HUDEP-2 (cell line): Measurements from ENCODE around the gene AVPR2.

ENCODE experiments used
- DNase-seq, 76 experiments: peaks; one replicate each; lab custom pipeline; 2025; ENCODE audit not compliant: unreplicated experiment in 76 of 76; lab: John Stamatoyannopoulos, UW

Gene AVPR2

DNA sequence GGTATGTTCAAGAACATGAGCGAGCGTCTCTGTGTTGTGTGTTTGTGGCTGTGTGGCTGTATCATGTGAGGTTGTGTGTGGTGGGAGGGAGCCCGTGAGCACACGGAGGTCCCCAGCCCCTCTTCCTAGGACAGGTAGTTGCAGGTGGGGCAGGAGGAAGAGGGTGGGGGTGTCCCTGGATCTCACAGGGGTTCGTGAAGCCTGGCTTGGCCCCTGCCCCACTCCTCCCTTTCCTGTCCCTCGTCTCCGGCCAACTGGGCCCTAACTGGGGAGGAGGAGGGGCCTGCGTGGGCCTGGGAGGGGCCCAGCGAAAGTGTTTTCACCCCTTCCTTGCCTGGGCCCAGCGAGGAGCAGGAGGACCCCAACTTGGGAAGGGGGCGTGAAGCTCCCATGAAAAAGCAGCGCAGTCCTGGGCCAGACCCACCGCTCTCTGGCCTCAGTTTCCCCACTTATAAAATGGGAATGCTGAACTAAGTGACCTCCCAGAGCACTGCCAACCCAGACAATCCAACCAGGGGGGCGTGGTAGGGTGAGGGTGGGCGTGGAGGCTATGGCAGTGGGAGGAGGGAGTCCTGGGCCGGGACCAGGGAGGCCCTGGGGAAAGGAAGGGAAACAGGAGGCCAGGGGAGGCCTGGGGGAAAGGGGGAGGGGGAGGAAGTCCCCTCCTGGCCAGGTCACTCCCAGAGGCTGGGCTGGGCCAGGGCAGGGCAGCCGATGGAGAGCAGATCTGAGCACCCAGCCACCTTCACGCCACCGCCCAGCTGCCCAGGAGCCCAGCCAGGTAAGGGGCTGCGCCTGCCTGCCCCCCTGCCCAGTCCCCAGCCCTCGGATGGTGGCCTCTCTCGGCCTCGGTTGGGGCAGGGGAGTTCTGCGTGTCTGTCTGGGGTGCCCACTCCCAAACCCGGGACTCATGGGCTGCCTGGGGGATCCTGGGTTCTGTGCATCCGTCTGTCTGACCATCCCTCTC lies at the start of gene AVPR2:
TSS of gene AVPR2 (plus strand) at position 683 of the 967 bp plus-strand sequence. CDS start 473 bp downstream, outside the sequence.
- DNase-seq, result no peak

DNA sequence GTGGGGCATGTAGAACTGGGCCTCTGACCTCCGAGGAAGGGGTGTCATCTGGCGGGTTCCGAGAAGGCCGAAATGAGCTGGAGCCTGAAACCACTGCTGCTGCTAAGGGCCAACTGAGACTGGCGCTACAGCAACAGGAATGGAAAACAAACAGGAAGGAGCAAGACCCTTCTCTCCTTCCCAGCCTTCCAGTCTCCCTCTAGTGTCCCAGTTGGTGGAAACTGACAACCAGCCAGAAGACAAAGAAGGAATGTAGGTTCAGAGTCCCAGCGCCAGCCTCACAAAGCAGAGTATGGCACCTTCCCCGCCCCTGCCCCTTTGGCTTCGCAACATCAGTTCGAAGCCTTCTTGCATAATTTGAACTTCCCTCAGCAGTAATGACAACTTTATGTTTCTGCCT lies 49.8 kb upstream of the AVPR2 start:
- DNase-seq, result no peak

DNA sequence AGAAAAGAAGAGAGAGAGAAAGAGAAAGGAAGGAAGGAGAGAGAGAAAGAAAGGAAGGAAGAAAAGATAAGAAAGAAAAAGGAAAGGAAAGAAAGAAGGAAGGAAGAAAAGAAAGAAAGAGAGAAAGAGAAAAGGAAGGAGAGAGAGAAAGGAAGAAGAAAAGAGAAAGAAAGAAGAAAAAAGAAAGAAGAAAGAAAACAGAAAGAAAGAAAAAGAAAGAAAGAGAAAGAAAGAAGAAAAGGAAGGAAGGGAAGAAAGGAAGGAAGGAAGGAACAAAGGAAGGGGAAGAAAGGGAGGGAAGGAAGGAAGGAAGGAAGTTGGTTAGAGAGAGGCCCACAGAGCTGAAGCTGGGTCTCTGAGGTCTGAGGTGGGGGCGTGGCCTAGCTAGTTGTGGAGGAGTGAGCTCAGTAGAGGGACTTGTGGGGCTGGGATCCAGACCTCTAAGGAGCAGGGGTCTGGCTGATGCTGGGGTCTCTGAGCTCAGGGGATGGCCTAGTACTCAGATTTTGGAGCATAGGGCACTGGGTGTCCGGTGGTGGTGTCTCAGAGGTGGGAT lies 47.0 kb upstream of the AVPR2 start:
- no peak for DNase-seq

GRCh38 chrX:153861151-153861550 lies 43.3 kb upstream of the AVPR2 start:
- DNase-seq, result no peak

- no peak for DNase-seq
Observed at GRCh38 chrX:153861733-153862310, 42.7 kb upstream of the AVPR2 start.

- no peak for DNase-seq
Observed at GRCh38 chrX:153862369-153863250, 41.9 kb upstream of the AVPR2 start.

- no peak for DNase-seq
Observed at GRCh38 chrX:153863251-153863991, 41.1 kb upstream of the AVPR2 start.

DNA sequence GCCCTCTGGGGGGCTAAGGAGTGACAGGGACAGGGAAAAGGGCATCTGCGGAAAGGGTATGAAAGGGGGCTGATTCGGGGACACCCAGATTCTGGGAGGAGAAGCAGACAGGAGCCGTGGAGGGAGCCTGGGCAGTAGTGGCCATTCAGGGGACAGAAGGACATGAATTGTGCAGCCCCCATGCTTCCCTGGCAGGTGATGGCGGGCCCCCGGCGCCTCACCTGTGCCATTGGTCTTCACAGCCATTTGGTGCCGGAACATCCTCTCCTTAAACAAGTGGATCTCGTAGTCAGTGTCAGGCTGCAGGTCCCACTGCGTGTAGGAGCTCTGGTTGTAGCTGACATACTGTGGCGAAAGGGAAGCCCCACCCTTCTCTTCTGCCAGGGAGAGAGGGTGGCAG lies 40.4 kb upstream of the AVPR2 start:
- no peak for DNase-seq

- no peak for DNase-seq
Observed at GRCh38 chrX:153864561-153865320, 39.7 kb upstream of the AVPR2 start.

- no peak for DNase-seq
Observed at GRCh38 chrX:153865321-153865580, 39.2 kb upstream of the AVPR2 start.

- no peak for DNase-seq
Observed at GRCh38 chrX:153865685-153866084, 38.8 kb upstream of the AVPR2 start.

GRCh38 chrX:153866302-153867019 lies 38.0 kb upstream of the AVPR2 start:
- no peak for DNase-seq

GRCh38 chrX:153867139-153867538 lies 37.3 kb upstream of the AVPR2 start:
- DNase-seq, result no peak

DNA sequence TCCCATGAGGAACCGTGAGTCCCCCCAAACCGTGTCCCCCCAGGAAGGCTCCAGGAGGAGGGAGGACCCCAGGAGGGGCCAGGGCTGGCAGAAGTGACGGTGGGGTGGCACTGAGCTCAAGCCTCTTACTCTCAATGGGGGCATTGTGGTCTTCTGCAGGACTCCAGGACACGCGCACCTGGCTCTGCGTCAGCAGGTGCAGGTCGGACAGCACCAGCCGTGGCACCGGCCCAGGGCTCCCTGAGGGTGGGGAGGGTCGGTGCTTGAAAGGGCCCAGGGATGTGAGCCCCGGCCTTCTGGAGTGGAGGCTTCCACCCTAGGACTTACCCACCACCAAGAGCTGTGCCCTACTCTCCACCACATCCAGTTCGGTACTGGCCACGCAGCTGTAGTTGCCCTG lies 36.8 kb upstream of the AVPR2 start:
- DNase-seq, result no peak

DNA sequence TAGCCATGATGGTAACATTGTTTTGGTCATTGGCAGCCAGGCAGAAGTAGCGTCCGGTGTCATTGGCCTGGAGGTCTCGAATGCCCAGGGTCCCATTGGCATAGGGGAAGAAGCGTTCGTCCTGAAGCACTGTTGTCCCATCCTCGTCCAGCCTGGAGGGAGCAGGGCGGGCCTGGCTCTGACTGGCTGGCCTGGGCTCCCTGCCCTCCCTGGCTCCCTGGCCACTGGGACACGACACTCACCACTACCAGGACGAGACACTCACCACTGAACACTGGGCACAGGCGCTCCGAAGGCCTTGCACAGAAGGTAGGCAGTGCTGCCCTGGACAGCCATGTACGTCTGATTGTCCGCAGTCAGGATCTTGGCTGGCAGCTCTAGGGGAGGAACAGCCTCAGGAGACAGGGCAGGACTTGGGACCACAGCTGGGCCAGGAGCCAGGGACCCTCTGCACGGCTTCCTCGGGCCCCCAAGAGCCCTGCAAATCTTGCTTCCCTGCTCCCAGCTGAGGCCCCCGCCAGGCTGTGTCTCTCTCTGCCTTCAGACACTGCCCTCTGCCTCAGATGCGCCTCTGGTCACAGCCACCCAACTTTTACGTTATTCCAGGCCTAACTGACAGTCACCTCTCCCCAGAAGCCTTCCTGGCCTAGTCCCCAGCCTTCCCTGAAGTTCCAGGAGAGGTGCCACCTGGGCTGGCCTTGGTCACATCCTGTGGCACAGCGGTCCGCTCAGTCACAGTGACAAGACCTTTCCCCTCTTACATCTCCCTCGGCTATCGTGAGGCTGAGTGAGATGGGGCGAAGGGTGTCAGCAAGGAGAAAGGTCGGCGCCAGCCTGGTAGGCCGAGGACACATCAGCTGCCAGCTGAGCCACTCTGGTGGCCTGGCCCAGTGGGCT lies 35.6 kb upstream of the AVPR2 start:
- DNase-seq, result no peak

DNA sequence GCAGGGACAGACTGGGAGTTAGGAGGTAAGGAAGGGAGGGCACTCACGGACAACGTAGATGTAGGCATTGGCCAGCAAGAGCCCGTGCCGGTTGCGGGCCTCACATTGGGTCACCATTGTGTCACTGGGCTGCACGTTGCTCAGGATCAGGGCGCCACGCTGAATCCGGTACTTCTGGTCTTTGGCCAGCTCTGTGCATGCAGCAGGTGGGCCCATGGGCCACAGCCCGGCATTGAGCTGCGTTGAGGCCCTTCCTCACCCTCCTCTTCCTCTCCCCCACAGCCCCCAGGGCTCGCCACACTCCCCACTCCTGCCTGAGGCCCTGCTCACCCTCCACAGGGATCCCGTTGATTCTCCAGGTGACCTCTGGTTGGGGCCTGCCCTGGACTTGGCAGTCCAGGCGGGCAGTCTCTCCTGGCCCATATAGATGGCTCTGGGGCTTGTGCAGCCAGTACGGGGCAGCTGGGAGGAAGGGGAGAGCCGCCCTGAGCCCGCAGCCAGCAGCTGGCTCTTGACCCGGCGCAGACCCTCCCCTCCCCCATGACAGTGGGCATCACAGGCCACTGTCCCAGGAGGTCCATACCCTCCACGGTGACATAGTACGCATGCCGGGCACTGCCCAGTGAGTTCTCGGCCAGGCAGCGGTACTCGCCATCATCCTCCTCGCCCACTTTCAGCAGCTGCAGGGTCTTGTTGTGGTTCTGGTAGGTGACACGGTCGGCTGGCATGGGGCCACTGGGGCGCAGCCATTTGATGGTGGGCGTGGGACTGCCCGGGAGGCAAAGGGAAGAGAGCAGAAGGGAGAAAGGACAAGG lies 34.8 kb upstream of the AVPR2 start:
- DNase-seq, result no peak

GRCh38 chrX:153870288-153870690 lies 34.2 kb upstream of the AVPR2 start:
- DNase-seq, result no peak
